ENCODE results near the gene CYP11A1. TPM values are rescaled to one million over a fixed set of nuclear protein-coding genes. Genes with fewer than 3 reads are reported as not detected.

CYP11A1 gene
- total RNA-seq, 1 donor from 2014 or later = not detected

GRCh38 chr15:74399511-74400312 is 32.3 kb upstream of the CYP11A1 start:
- intact Hi-C loops (cut with micrococcal nuclease) = no loop called here
- no peaks in the 10 kb centered on the region for H3K9me3 Mint-ChIP-seq
- H3K4me3 Mint-ChIP-seq = peak overlapping the region; percentile 53
- H3K27me3 Mint-ChIP-seq = no peaks in the 10 kb centered on the region
- CTCF ChIA-PET = interaction anchor here (1.3 to 1.7 kb wide), 2 partner anchors 17 to 39 kb away, joined by 4 read pairs; no protein-coding TSS in a partner anchor
- ATAC-seq (ENCODE audit: low read depth) (no peak), DNase-seq (no peak)
- peaks cover 100% of the 10 kb centered on the region for H3K4me1 Mint-ChIP-seq
- peak overlapping the region; percentile 93 for H3K27ac Mint-ChIP-seq
- TF ChIP-seq CTCF (IDR thresholded peaks at IDR 0.05) = no peak
- POLR2A ChIA-PET = interaction anchor here (0.6 to 16.5 kb wide), 11 partner anchors 10 to 388 kb away, joined by 3 to 563 read pairs (median 5); partner anchors contain the start of gene SEMA7A
- no peaks in the 10 kb centered on the region for H3K36me3 Mint-ChIP-seq (ENCODE audit: low read depth)

GRCh38 chr15:74399100-74399499 is 31.7 kb upstream of the CYP11A1 start:
- Mint-ChIP-seq H3K4me1 (peaks cover 100% of the 10 kb centered on the region), H3K9me3 (no peaks in the 10 kb centered on the region), H3K36me3 (ENCODE audit: low read depth) (no peaks in the 10 kb centered on the region), H3K27ac (peak overlapping the region; percentile 99), H3K27me3 (no peaks in the 10 kb centered on the region), H3K4me3 (peak overlapping the region; percentile 25)
- intact Hi-C loops (cut with micrococcal nuclease) = no loop called here
- TF ChIP-seq CTCF (IDR thresholded peaks at IDR 0.05) = no peak
- DNase-seq (no peak), ATAC-seq (ENCODE audit: low read depth) (no peak)
- POLR2A ChIA-PET = interaction anchor here (0.5 to 16.5 kb wide), 8 partner anchors 10 to 1231 kb away, joined by 3 to 563 read pairs (median 7); partner anchors contain the start of gene SEMA7A
- CTCF ChIA-PET = interaction anchor here (1.3 to 1.7 kb wide), 2 partner anchors 17 to 39 kb away, joined by 4 read pairs; no protein-coding TSS in a partner anchor

GRCh38 chr15:74398183-74398582 is 30.7 kb upstream of the CYP11A1 start:
- DNase-seq (no peak), ATAC-seq (ENCODE audit: low read depth) (no peak)
- H3K9me3 Mint-ChIP-seq = no peaks in the 10 kb centered on the region
- peaks cover 100% of the 10 kb centered on the region for H3K4me1 Mint-ChIP-seq
- peak overlapping the region; percentile 11 for H3K4me3 Mint-ChIP-seq
- POLR2A ChIA-PET = interaction anchor here (0.9 to 16.5 kb wide), 6 partner anchors 9 to 63 kb away, joined by 3 to 563 read pairs (median 14); partner anchors contain the start of genes SEMA7A and UBL7
- intact Hi-C loops (cut with micrococcal nuclease) = no loop called here
- CTCF ChIA-PET = no interaction called here
- TF ChIP-seq CTCF (IDR thresholded peaks at IDR 0.05) = no peak
- no peaks in the 10 kb centered on the region for H3K36me3 Mint-ChIP-seq (ENCODE audit: low read depth)
- peak overlapping the region; percentile 99 for H3K27ac Mint-ChIP-seq
- H3K27me3 Mint-ChIP-seq = no peaks in the 10 kb centered on the region

- intact Hi-C loops (cut with micrococcal nuclease) = loop anchor here (2.0 kb wide), 3 partner anchors 63 to 1055 kb away; partner anchors contain the start of gene UBL7
- Mint-ChIP-seq H3K9me3 (no peaks in the 10 kb centered on the region), H3K27me3 (no peaks in the 10 kb centered on the region), H3K27ac (peak overlapping the region; percentile 99), H3K4me3 (peak overlapping the region; percentile 80), H3K4me1 (peaks cover 100% of the 10 kb centered on the region), H3K36me3 (ENCODE audit: low read depth) (no peaks in the 10 kb centered on the region)
- CTCF ChIA-PET = interaction anchor here (1.0 to 5.7 kb wide), 5 partner anchors 12 to 41 kb away, joined by 3 to 67 read pairs (median 6); no protein-coding TSS in a partner anchor
- peak; percentile 58 for DNase-seq
- TF ChIP-seq CTCF (IDR thresholded peaks at IDR 0.05) = no peak
- ATAC-seq (ENCODE audit: low read depth) = peak; percentile 42
- POLR2A ChIA-PET = interaction anchor here (0.6 to 16.5 kb wide), 18 partner anchors 8 to 1056 kb away, joined by 3 to 563 read pairs (median 6); partner anchors contain the start of genes CSK, SEMA7A and UBL7
These were observed 30.0 kb upstream of the CYP11A1 start for GRCh38 chr15:74397239-74398068.
